Peyer's patch (tissue), 4 donors: ENCODE data around the gene PLPPR2. TPM values are rescaled to one million over a fixed set of nuclear protein-coding genes. Genes with fewer than 3 reads are reported as not detected.
"Not testable (repeated sequence)": the region's sequence is repeated elsewhere in the genome, so short reads cannot be mapped to it uniquely, and the experiment has no call there.

Experiments
- DNase-seq, 3 donors: peaks; one replicate each; pipeline ENCODE4 v3.0.0-alpha.2; 2017 to 2019
- H3K27ac ChIP-seq, 4 donors: fragments of 200-600 bp; sonication (generic); one replicate each; pipeline ENCODE4 v1.5.1; 2016 to 2019
- H3K27me3 ChIP-seq, 2 donors: fragments of 200-600 bp; sonication (generic); one replicate each; pipeline ENCODE4 v1.5.1; 2019
- H3K36me3 ChIP-seq, 3 donors: fragments of 200-600 bp; sonication (generic); one replicate each; pipeline ENCODE4 v1.5.1; 2016 to 2019
- H3K4me1 ChIP-seq, 4 donors: fragments of 200-600 bp; sonication (generic); one replicate each; pipeline ENCODE4 v1.5.1; 2016 to 2019
- H3K4me3 ChIP-seq, 4 donors: fragments of 200-600 bp; sonication (generic); 1 replicate in 3 of 4; 2 replicates in 1 of 4; pipeline ENCODE4 v1.5.1; 2016 to 2019; ENCODE audit warnings: mild to moderate bottlenecking in 1 of 4
- H3K9me3 ChIP-seq, 4 donors: fragments of 200-600 bp; sonication (generic); one replicate each; pipeline ENCODE4 v1.5.1; 2016 to 2019; ENCODE audit warnings: mild to moderate bottlenecking in 1 of 4
- POLR2A ChIP-seq, 2 donors: fragments of 450-650 bp; IDR thresholded peaks; one replicate each; pipeline ENCODE4 v1.5.1; 2017; ENCODE audit warnings: antibody characterized with exemption in 2 of 2, mild to moderate bottlenecking in 2 of 2, moderate library complexity in 2 of 2
- total RNA-seq, 4 donors: library from RNA; depleted of rRNA; stranded (reverse); fragments of >200 nt; gene quantifications; one replicate each; pipeline ENCODE4 v1.1.0, GENCODE V29; 2016
- TF ChIP-seq, protein P1 (sequence below), 6 experiments: fragments of 450-650 bp in 4 of 6; fragments of 200-600 bp in 2 of 6; sonication (generic) in 1 of 6; IDR thresholded peaks; one replicate each; pipeline ENCODE4 v1.5.1; 2017 to 2019; ENCODE audit warnings: antibody characterized with exemption in 6 of 6, mild to moderate bottlenecking in 3 of 6, moderate library complexity in 1 of 6

PLPPR2 gene
- total RNA-seq, 4 donors from 2014 or later, result 6.8 to 18.2 (median 10.1) TPM

DNA sequence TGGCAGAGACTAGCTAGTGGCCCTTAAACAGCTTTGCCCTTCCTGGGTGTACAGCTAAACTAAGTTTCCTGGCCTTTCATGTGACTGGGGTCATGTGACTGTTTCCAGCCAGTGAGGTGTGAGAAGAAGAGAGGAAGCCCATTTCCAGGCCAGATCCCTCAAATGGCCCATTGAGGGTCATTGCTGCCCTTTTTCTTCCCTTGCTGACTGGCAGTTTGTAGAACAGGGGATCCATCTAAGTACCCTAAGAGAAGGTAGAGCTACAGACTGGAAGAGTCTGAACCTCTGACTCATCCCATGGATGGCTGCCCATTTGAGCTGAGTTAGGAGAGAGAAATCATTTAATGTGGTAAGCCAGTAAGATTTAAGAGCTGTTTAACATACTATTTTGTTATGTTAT, 22.0 kb downstream of the PLPPR2 start:
- TF ChIP-seq, protein P1, sequence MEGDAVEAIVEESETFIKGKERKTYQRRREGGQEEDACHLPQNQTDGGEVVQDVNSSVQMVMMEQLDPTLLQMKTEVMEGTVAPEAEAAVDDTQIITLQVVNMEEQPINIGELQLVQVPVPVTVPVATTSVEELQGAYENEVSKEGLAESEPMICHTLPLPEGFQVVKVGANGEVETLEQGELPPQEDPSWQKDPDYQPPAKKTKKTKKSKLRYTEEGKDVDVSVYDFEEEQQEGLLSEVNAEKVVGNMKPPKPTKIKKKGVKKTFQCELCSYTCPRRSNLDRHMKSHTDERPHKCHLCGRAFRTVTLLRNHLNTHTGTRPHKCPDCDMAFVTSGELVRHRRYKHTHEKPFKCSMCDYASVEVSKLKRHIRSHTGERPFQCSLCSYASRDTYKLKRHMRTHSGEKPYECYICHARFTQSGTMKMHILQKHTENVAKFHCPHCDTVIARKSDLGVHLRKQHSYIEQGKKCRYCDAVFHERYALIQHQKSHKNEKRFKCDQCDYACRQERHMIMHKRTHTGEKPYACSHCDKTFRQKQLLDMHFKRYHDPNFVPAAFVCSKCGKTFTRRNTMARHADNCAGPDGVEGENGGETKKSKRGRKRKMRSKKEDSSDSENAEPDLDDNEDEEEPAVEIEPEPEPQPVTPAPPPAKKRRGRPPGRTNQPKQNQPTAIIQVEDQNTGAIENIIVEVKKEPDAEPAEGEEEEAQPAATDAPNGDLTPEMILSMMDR (IDR thresholded peaks at IDR 0.05), result no peak
- TF ChIP-seq POLR2A (IDR thresholded peaks at IDR 0.05), result no peak
- Histone ChIP-seq H3K27me3 (no peaks in the 10 kb centered on the region), H3K27ac (peak overlapping the region in 2 of 4 donors; percentile 13 to 39), H3K36me3 (no peaks in the 10 kb centered on the region), H3K4me1 (peaks cover 3 to 48% (median 14%) of the 10 kb centered on the region in 4 donors), H3K9me3 (no peaks in the 10 kb centered on the region), H3K4me3 (no peak overlapping the region)
- DNase-seq, result no peak

- H3K36me3 ChIP-seq, result no peaks in the 10 kb centered on the region
- H3K27me3 ChIP-seq, result peaks cover 0 to 1% of the 10 kb centered on the region in 2 donors
- no peak for DNase-seq
- peaks cover 3 to 50% (median 16%) of the 10 kb centered on the region in 4 donors for H3K4me1 ChIP-seq
- TF ChIP-seq POLR2A (IDR thresholded peaks at IDR 0.05), result no peak
- TF ChIP-seq, protein P1 (IDR thresholded peaks at IDR 0.05), result no peak
- H3K9me3 ChIP-seq, result no peaks in the 10 kb centered on the region
- H3K27ac ChIP-seq, result peak overlapping the region in 1 of 4 donors; percentile 14
- no peak overlapping the region for H3K4me3 ChIP-seq
Observed at GRCh38 chr19:11377756-11378155, 22.5 kb downstream of the PLPPR2 start.

DNA sequence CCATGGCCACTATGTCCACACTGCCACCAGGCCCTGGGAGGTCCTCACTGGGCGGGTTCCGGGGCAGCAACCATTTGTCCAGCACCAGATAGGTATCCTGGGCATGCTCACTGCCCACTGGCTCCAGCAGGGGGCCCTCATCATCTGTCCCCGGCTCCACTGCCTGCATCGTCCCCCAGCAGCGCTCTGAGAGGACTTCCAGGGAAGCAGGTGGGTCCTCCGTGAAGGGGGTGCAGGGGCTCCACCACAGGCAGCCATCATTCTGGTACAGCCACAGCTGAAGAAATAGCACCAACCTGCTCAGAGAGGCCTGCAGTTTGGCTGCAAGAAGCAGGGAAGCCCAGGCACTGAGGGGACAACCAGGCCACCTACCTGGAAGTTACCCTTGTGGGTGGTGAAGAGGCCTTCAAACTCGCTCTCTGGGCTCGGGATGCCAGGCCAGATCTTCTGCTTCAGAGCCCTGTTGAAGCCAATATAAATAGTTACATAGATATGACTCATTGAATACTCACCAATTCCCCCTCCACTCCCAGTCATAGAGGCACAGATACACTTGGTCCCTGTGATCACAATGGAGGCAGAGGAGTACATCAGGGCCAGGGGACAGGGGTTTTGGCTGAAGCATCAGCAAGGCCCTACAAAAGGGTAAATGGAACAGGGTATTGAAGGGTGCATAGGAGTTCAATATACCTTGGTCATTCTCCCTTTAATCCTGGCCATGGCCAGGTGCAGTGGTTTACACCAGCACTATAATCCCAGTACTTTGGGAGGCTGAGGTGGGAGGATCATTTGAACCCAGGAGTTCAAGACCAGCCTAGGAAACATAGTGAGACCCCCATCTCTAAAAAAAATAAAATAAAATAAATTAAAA, 23.3 kb downstream of the PLPPR2 start:
- no peak for TF ChIP-seq POLR2A (IDR thresholded peaks at IDR 0.05)
- TF ChIP-seq, protein P1 (IDR thresholded peaks at IDR 0.05), result peak in 5 of 6 experiments; percentile 3 to 48 (median 37)
- Histone ChIP-seq H3K9me3 (no peaks in the 10 kb centered on the region), H3K27me3 (peaks cover 0 to 9% of the 10 kb centered on the region in 2 donors), H3K36me3 (no peaks in the 10 kb centered on the region), H3K4me3 (no peak overlapping the region), H3K4me1 (peaks cover 3 to 58% (median 23%) of the 10 kb centered on the region in 4 donors), H3K27ac (peak overlapping the region in 2 of 4 donors; percentile 6 to 14)
- DNase-seq, result peak in 2 of 3 donors; percentile 36 to 59

DNA sequence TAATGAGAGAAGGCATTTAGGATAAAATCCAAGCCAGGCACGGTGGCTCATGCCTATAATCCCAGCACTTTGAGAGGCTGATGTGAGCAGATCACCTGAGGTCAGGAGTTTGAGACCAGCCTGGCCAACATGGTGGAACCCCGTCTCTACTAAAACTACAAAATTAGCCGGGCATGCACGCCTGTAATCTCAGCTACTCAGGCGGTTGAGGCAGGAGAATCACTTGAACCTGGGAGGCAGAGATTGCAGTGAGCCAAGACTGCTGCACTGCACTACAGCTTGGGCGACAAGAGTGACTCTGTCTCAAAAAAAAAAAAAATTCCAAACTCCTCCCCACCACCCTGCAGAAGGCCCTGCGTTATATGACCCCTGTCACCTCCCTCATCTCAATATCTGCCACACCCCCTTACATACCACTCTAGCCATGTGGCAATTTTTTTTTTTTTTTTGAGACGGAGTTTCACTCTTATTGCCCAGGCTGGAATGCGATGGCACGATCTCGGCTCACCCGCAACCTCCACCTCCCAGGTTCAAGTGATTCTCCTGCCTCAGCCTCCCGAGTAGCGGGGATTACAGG, 24.1 kb downstream of the PLPPR2 start:
- not testable (repeated sequence) for H3K9me3 ChIP-seq, H3K27me3 ChIP-seq, H3K4me3 ChIP-seq, H3K27ac ChIP-seq, H3K36me3 ChIP-seq, DNase-seq
- H3K4me1 ChIP-seq, result peaks cover 3 to 60% (median 28%) of the 10 kb centered on the region in 4 donors

DNA sequence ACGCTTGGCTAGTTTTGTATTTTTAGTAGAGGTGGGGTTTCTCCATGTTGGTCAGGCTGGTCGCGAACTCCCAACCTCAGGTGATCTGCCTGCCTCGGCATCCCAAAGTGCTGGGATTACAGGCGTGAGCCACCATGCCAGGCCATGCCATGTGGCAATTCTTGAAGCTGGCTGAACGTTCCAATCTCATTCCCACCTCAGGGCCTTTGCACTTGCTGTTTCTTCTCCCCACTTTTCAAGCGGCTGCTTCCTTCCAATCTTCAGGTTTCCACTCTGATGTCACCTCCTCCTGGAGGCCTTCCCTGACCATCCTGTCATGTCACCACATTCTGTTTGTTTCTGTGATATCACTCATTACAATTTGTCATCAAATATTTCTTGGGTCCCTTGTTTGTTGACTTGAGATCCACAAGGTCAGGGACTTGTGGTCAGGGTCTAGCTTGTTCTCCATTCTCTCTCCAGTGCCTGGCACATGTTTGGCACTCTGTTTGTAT, 24.7 kb downstream of the PLPPR2 start:
- peaks cover 0 to 10% of the 10 kb centered on the region in 2 donors for H3K27me3 ChIP-seq
- H3K36me3 ChIP-seq, result no peaks in the 10 kb centered on the region
- H3K4me1 ChIP-seq, result peaks cover 3 to 60% (median 28%) of the 10 kb centered on the region in 4 donors
- TF ChIP-seq, protein P1 (IDR thresholded peaks at IDR 0.05), result no peak
- no peak for TF ChIP-seq POLR2A (IDR thresholded peaks at IDR 0.05)
- DNase-seq, result no peak
- H3K4me3 ChIP-seq, result no peak overlapping the region
- no peaks in the 10 kb centered on the region for H3K9me3 ChIP-seq
- H3K27ac ChIP-seq, result peak overlapping the region in 2 of 4 donors; percentile 86 to 91
